CD4-positive, alpha-beta T cell treated with Interleukin-4 for 1 hour (primary cell): ENCODE measurements around the gene RETREG1.
"Not testable (repeated sequence)": the region's sequence is repeated elsewhere in the genome, so short reads cannot be mapped to it uniquely, and the experiment has no call there.

Experiments used
- DNase-seq, 2 donors: peaks; one replicate each; pipeline ENCODE4 v3.0.0-alpha.2; 2020 to 2022

RETREG1 gene

GRCh38 chr5:16550316-16550952 lies 66.4 kb downstream of the RETREG1 start:
- DNase-seq: peak; percentile 20 to 24

DNA sequence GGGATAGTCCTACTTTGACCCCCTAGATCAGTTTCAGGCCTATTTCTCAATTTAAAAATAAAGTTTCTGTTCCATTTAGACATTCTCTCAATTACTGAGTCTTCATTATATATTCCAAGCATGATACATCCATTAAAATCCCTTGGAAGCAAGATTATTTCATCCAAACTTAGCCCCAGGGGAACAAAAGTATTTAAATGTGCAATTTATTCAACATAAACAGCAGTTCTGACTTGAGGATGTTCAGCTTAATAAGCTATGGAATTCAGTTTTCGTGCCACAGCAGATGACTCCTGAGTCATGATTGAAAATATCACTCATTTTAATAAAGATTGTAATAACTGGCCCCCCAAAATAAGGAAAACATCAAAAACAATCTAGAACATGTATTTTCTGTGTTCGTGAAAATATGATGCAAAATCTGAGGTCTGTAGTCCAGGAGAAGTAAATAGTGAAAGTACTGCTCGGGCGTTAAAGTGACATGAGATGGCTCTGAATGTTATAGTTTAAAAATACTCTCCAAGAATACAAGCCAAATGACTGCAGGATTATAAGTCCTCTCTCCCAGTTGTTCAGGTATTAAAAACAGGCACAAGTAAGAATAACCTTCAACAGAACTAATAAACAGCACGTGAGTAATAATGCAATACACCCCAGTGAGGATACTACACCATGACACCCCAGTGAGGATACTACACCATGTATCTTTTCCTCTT lies 67.1 kb downstream of the RETREG1 start:
- DNase-seq: no peak

GRCh38 chr5:16548812-16549211 lies 68.0 kb downstream of the RETREG1 start:
- DNase-seq: no peak

DNA sequence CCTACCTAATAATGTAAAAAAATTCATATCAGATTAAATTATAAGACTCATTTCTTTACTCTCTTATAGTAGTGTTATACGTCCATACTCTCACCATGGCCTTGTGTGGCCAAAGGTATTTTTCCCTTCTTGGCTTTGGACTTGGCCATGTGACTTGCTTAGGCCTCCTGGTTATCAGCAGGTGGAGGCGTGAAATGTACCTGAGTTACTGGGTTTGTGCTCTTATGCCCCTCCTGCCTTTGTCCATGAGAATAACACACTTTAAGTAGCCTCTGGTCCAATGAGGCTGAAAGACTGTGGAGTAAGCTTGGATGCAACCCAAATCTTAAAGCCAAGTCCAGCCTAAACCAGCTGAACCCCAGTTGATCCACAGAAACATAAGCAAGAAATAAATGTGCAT lies 68.7 kb downstream of the RETREG1 start:
- no peak for DNase-seq

DNA sequence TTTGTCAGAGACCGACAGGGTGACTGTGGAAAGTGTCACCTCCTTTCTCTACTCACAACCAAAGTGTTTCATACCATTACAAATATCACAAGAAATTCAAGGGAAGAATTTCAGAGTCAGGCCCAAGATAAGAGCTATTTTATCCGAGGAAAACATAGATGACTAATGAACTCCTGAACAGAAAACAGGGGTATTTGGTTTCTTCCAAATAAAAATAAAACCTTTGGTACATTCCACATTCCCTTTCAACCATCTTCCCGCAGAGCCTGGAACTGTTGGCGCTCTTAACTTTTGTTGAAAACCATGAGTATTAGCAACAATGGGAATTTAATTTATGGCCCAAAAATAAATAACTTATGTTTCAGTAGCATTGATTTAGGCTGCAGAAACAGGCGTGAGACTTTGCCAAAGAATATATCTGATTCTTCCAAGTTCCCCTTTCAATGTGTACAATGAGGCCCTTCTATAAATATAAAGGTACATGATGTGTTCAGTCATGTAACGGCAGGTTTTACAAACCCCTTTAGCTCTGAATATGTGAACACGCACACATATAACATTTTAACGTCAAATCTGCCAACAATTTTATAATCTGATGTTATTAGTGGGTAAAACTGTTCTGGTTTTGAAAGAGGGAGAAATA lies 69.5 kb downstream of the RETREG1 start:
- no peak for DNase-seq

- no peak for DNase-seq
Observed at GRCh38 chr5:16546732-16547131, 70.1 kb downstream of the RETREG1 start.

DNA sequence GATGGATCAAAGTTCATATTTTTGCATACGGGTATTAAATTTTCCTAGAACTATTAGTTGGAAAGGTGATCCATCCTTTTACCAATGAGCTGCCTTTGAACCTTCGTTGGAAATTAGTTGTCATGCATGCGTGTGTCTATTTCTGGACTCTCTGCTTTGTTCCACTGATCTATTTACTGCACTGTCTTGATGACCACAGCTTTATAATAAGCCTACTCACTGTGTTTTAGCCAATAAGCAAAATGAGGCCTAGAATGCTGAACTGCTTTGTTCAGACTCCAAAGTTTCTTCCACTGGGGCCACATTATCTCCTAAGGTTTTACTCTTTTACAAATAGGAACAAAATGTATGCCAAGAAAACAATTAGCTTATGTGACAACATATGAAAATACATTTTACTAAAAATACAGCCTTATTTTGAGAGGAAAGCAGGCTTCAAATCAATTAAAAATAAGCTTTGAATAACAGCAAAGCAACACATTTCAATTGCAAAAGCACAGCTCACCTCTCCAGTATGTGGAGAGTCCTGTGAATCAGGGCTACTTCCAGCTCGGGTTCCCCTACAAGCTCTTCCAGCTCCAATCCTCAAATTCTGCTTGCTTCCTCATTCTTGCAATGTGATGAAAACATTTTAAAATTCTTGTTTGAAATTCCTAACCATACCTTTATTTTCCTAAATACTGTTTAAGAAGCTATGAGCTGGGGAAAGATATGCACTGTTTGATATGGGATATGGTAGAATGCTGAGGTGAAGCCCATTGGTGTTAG lies 72.0 kb downstream of the RETREG1 start:
- no peak for DNase-seq

DNA sequence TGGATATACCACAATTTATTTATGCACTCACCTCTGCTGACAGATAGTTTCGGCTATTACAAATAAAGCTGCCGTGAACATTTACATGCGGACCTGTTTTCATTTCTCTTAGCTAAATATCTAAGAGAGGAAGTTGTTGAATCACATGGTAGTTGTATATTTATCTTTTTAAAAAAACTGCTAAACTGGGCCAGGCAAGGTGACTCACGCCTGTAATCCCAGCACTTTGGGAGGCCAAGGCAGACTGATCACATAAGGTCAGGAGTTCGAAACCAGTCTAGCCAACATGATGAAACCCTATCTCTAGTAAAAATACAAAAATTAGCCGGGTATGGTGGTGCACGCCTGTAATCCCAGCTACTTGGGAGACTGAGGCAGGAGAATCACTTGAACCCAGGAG lies 73.6 kb downstream of the RETREG1 start:
- DNase-seq: not testable (repeated sequence)

- DNase-seq: no peak
Observed at GRCh38 chr5:16542236-16542635, 74.6 kb downstream of the RETREG1 start.

- DNase-seq: not testable (repeated sequence)
Observed at GRCh38 chr5:16541592-16541991, 75.2 kb downstream of the RETREG1 start.

DNA sequence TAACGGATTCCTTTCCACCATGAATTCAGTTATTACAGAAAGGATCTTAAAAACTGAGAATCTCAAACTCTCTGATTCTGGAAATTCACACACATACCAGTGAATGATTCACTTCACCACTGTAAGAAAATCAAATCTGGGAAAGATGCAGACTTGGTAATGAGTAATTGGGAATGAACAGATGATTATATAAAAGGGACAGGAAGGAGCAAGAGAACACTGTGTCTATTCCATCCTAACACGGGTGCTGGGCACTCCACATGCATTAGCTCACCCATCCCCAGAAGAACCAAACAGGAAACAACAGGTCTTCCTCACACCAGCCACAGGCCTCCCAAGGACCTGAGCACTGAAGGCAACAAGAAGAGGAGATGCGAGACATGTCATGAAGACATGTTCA lies 76.4 kb downstream of the RETREG1 start:
- DNase-seq: no peak

GRCh38 chr5:16539169-16539666 lies 77.6 kb downstream of the RETREG1 start:
- no peak for DNase-seq

DNA sequence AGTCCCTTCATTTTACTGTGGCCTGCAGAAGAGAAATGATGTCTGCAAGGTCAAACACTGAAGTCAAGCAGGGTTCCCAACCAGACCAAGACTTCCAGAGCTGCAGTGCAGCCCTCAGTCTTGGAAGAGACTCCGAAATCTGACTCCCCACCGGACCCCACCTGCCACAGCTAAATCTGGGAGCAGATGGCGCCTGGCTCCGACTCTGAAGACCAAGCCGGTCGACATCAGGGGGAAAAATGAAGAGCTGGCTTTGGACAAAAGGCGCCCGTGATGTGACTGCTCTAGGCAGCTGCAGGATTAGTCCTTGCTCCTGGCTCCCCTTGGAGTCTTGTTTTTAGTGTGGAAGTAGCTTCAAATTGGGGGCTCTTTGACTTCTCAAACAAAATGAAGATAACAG lies 78.8 kb downstream of the RETREG1 start:
- no peak for DNase-seq

DNA sequence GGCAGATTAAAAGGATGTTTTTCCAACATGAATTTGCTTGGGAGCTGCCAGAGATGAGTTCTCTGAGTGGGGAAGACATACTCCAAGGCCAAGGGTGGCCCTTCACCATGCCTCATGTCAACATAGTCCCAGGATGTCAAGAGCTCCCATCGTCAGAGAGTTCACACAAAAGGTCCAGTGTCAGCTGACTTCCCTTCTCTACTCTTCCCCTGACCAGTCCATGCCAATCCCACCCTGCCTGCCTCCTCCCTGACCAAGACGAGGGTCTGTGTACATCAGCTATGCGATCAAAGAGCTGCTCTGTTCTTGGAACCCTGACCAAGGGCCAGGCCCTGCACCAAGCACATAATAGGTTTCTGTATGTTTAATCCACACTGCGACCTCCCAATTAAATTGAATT lies 80.0 kb downstream of the RETREG1 start:
- DNase-seq: no peak

- DNase-seq: no peak
Observed at GRCh38 chr5:16536246-16536645, 80.6 kb downstream of the RETREG1 start.

DNA sequence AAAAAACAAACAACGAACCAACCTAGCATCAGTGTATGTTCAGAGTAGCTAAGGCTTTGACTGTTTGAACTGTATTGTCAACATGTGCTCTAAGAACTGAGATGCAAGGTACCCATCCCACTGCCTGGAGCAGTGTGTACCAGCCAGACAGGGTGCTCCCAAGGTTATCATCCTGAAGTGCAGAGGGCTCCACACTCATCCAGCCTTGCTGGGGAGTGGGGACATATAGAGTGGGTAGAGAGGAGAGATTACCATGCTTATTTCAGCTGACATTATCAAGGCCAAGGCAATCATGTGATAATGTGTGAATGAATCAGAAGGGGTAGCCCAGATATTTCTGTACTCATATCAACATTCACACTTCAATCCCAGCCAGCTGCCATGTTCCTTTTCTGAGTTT lies 82.5 kb downstream of the RETREG1 start:
- no peak for DNase-seq

DNA sequence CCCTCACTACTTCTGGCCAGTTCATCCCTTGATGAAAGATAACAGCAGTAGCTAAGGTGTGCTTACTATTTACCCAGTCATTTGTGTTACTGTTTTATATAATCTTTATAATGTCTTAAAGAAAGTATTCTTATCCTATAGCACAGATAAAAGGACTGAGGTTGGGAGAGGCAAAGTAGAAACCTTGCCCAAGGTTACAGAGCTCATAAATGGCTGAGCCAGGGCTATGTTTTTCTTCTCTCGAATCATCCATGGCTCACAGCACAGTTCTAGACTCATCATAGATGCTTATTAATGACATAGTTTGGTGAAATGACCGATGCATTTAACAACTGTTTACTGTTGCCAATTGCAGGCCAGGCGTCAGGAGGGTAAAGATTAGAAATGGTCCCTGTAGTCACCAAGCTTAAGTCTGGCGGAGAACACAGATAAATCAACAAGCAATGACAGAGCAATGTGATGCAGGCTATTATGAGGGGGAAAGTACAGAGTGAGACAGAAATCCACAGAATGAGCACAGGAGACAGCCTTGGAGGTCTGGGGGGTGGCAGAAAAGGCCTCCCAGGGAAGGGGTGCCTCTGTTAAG lies 85.6 kb downstream of the RETREG1 start:
- no peak for DNase-seq

GRCh38 chr5:16529306-16529705 lies 87.5 kb downstream of the RETREG1 start:
- no peak for DNase-seq

DNA sequence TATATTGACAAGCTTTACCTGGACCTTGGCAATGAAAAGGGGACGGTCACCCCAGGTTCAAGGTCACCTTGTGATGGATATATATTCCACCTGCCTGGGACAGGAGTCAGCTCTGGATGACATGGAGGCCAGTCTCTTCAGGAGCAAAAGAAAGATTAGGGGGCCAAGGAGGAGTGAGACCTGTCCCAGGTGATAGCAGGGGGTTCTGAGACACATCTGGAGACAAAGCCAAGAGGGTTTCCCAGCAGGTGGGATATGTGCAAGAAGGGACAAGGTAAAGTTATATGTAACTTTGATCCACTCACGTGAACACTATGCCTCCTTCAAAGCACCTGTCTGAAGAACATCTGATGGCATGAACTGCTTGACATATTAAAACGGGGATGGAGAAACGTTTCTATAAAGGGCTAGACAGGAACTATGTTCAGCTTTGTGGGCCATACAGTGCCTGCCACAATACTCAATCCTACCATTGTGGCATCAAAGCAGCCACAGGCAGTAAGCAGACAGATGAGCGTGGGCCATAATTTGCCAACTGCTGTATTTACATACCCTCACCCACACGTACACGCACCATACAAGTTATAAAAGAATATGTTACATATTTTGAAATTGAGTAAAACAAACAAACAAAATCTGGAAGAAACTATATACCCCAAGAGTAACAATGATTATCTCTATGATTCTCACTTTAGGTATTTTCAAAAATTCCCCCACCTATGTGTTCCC lies 88.3 kb downstream of the RETREG1 start:
- DNase-seq: no peak

DNA sequence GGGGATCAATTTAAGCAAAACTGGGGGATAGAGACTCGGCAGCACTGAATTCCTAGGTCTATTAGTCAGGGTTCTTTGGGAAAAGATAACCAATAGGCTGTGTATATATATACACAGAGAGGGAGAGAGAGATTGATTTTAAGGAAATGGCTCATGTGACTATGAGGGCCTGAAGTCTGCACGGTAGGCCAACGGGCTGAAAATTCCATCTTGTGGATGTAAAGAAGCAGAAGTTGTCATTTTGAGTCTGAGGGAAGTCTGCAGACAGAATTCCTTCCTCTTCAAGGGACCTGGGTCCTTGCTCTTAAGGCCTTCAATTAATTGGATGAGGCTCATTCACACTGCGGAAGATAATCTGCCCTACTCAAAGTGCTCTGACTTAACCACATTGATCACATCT lies 91.1 kb downstream of the RETREG1 start:
- DNase-seq: no peak

GRCh38 chr5:16524286-16524685 lies 92.5 kb downstream of the RETREG1 start:
- DNase-seq: no peak
